OCI-LY1 (cell line): ENCODE measurements around the gene MXI1.

Experiments used
- H2AFZ ChIP-seq: fragments of 200-600 bp; sonication (generic), shearing (Covaris generic); 2 replicates; pipeline ENCODE4 v1.6.0; 2014; ENCODE audit warnings: antibody characterized with exemption, mild to moderate bottlenecking, low read length
- H3F3A ChIP-seq: fragments of 200-600 bp; sonication (generic), shearing (Covaris generic); 2 replicates; pipeline ENCODE4 v1.6.0; 2014; ENCODE audit warnings: mild to moderate bottlenecking, antibody characterized with exemption, low read length, moderate library complexity; ENCODE audit not compliant: insufficient read depth
- H3K27ac ChIP-seq: fragments of 200-600 bp; sonication (generic); 2 replicates; pipeline ENCODE4 v1.5.1; 2014; ENCODE audit warnings: low read length, mixed run types, mild to moderate bottlenecking, low read depth; ENCODE audit not compliant: poor library complexity, severe bottlenecking
- H3K27me3 ChIP-seq: fragments of 200-600 bp; sonication (generic); 2 replicates; pipeline ENCODE4 v1.6.0; 2014; ENCODE audit warnings: antibody characterized with exemption, mild to moderate bottlenecking, low read length, moderate library complexity; ENCODE audit not compliant: insufficient read depth
- H3K36me3 ChIP-seq: fragments of 200-600 bp; sonication (generic); 2 replicates; pipeline ENCODE4 v1.6.1; 2014; ENCODE audit warnings: mild to moderate bottlenecking, antibody characterized with exemption, low read length, moderate library complexity, mixed read lengths; ENCODE audit not compliant: insufficient read depth
- H3K4me1 ChIP-seq: fragments of 200-600 bp; sonication (generic); 2 replicates; pipeline ENCODE4 v1.5.1; 2014; ENCODE audit warnings: mild to moderate bottlenecking, low read length, moderate library complexity; ENCODE audit not compliant: insufficient read depth, severe bottlenecking
- H3K4me2 ChIP-seq: fragments of 200-600 bp; sonication (generic), shearing (Covaris generic); 2 replicates; pipeline ENCODE4 v1.6.1; 2014; ENCODE audit warnings: low read length
- H3K4me3 ChIP-seq: fragments of 200-600 bp; sonication (generic); 2 replicates; pipeline ENCODE4 v1.5.1; 2014; ENCODE audit warnings: low read length, low read depth, mild to moderate bottlenecking, mixed read lengths; ENCODE audit not compliant: poor library complexity, severe bottlenecking
- H3K79me2 ChIP-seq: fragments of 200-600 bp; shearing (Covaris generic); 2 replicates; pipeline ENCODE4 v1.6.1; 2016; ENCODE audit warnings: mixed run types, low read length, mixed read lengths; ENCODE audit not compliant: insufficient read depth
- H3K9ac ChIP-seq: fragments of 200-600 bp; sonication (generic), shearing (Covaris generic); 2 replicates; pipeline ENCODE4 v1.6.1; 2014; ENCODE audit warnings: mild to moderate bottlenecking, low read length, mixed read lengths
- H3K9me2 ChIP-seq: fragments of 200-600 bp; sonication (generic), shearing (Covaris generic); 2 replicates; pipeline ENCODE4 v1.6.1; 2014; ENCODE audit warnings: low read depth, mild to moderate bottlenecking, low read length, mixed read lengths
- H3K9me3 ChIP-seq: fragments of 200-600 bp; shearing (Covaris generic); 2 replicates; pipeline ENCODE4 v1.6.1; 2014; ENCODE audit warnings: low read length, mixed read lengths
- H4K20me1 ChIP-seq: fragments of 200-600 bp; sonication (generic), shearing (Covaris generic); 2 replicates; pipeline ENCODE4 v1.6.0; 2016; ENCODE audit warnings: mild to moderate bottlenecking, low read length; ENCODE audit not compliant: insufficient read depth
- CTCF ChIP-seq: fragments of 200-600 bp; sonication (generic), shearing (Covaris generic); IDR thresholded peaks from 2 replicates; pipeline ENCODE4 v1.5.1; 2017; ENCODE audit warnings: mild to moderate bottlenecking, antibody characterized with exemption, low read length, moderate library complexity, mixed read lengths
- EZH2 ChIP-seq: fragments of 200-600 bp; sonication (generic), shearing (Covaris generic); IDR thresholded peaks from 2 replicates; pipeline ENCODE4 v1.8.0; 2017; ENCODE audit warnings: borderline replicate concordance, mixed run types, mild to moderate bottlenecking, antibody characterized with exemption, low read length, moderate library complexity, mixed read lengths

MXI1 gene

DNA sequence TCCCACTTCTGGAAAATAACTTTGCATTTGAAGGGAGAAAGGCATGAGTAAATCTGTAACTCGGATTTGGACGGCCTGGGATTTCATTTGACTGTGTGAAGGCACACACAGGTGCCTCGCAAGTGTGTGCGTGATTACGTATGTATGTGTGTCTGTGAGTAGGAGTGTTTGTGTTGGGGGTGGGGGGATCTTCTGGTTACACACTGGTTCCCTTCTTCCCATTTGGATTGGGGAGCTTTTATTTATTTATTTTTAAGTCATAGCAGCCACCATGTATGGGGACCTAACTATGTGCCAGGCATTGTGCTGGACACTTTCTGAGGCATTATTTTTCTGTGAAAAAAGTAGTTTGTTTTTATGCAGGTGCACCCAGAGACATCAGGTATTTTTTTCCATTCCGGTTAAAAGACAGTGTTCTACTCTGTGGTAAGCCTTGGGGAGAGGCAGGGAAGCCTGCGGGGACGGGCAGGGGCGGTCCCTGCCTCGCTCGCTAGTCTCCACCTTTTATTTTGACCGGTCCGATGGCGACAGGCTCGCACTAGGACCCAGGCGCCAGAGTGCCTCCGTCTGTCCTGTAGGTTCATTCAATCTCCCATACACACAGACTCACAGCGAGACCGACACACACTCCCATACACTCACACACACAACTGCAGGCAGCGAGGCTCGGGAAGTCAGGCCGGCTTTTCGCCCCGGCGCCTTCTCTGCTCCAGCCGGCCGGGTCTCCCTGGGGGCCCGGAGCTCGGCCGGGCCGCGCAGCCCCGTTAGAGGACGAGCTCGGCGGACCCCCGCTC, at the start of gene MXI1:
Gene MXI1 (plus strand): TSS at position 595 of the 794 bp plus-strand sequence. CDS start 204 bp downstream, outside the sequence.
- Histone ChIP-seq H2AFZ (no peak within 1 kb of the TSS), H3F3A (peaks cover 7% of the 10 kb centered on the region; the same call in 1 of the 2 replicates), H3K4me1 (peaks cover 24% of the 10 kb centered on the region), H3K9me2 (no peaks in the 10 kb centered on the region), H3K27me3 (no peaks in the 10 kb centered on the region), H4K20me1 (no peaks in the 10 kb centered on the region), H3K36me3 (no peaks in the 10 kb centered on the region), H3K4me3 (peak within 1 kb of the TSS; percentile 84), H3K9me3 (no peaks in the 10 kb centered on the region), H3K79me2 (no peaks in the 10 kb centered on the region), H3K27ac (peak within 1 kb of the TSS; percentile 92), H3K9ac (peak within 1 kb of the TSS; percentile 86), H3K4me2 (peak within 1 kb of the TSS; percentile 97)
- no peak for TF ChIP-seq EZH2
- TF ChIP-seq CTCF: no peak

GRCh38 chr10:110158051-110159005, 49.1 kb upstream of the MXI1 start:
- Histone ChIP-seq H3K27ac (no peak overlapping the region), H3K9me2 (no peaks in the 10 kb centered on the region), H3K27me3 (peaks cover 8% of the 10 kb centered on the region; the same call in 1 of the 2 replicates), H3K4me2 (no peak overlapping the region), H3F3A (no peaks in the 10 kb centered on the region), H2AFZ (no peak overlapping the region), H3K36me3 (no peaks in the 10 kb centered on the region; the same call in 1 of the 2 replicates), H3K9me3 (peaks cover 3% of the 10 kb centered on the region), H4K20me1 (no peaks in the 10 kb centered on the region), H3K4me1 (peaks cover 17% of the 10 kb centered on the region), H3K4me3 (no peak overlapping the region), H3K79me2 (no peaks in the 10 kb centered on the region), H3K9ac (no peak overlapping the region)
- TF ChIP-seq EZH2 (no peak), CTCF (no peak)

- H3K4me3 ChIP-seq: no peak overlapping the region
- H4K20me1 ChIP-seq: no peaks in the 10 kb centered on the region
- H3K79me2 ChIP-seq: no peaks in the 10 kb centered on the region
- peaks cover 8% of the 10 kb centered on the region; the same call in 1 of the 2 replicates for H3K27me3 ChIP-seq
- H3K4me2 ChIP-seq: no peak overlapping the region
- TF ChIP-seq CTCF (no peak), EZH2 (no peak)
- no peak overlapping the region for H2AFZ ChIP-seq
- H3K36me3 ChIP-seq: no peaks in the 10 kb centered on the region; the same call in 1 of the 2 replicates
- no peaks in the 10 kb centered on the region for H3F3A ChIP-seq
- peaks cover 3% of the 10 kb centered on the region for H3K9me3 ChIP-seq
- peaks cover 10% of the 10 kb centered on the region for H3K4me1 ChIP-seq
- H3K9me2 ChIP-seq: no peaks in the 10 kb centered on the region
- no peak overlapping the region for H3K27ac ChIP-seq
- no peak overlapping the region for H3K9ac ChIP-seq
Observed at GRCh38 chr10:110160081-110160480, 47.3 kb upstream of the MXI1 start.
